ENCODE data around the gene RNF157. TPM values are rescaled to one million over a fixed set of nuclear protein-coding genes. Genes with fewer than 3 reads are reported as not detected.

Gene RNF157
- total RNA-seq, 1 donor from 2014 or later: 54.0 TPM

- no peak for TF ChIP-seq CTCF (conservative IDR thresholded peaks at IDR 0.05)
- no peak overlapping the region for H3K4me3 Mint-ChIP-seq
- peaks cover 9% of the 10 kb centered on the region for H3K4me1 Mint-ChIP-seq
- DNase-seq (ENCODE audit: low read depth, low spot score): no peak
- no peaks in the 10 kb centered on the region for H3K9me3 Mint-ChIP-seq
- H3K27ac Mint-ChIP-seq (ENCODE audit: unreplicated experiment): no peak overlapping the region
- no peaks in the 10 kb centered on the region for H3K36me3 Mint-ChIP-seq (ENCODE audit: low read depth)
- H3K27me3 Mint-ChIP-seq (ENCODE audit: low read depth): no peaks in the 10 kb centered on the region
Measured at GRCh38 chr17:76176701-76177574, 63.4 kb downstream of the RNF157 start.

- no peak for DNase-seq (ENCODE audit: low read depth, low spot score)
- Mint-ChIP-seq H3K4me3 (no peak overlapping the region), H3K4me1 (peaks cover 8% of the 10 kb centered on the region), H3K27ac (ENCODE audit: unreplicated experiment) (peak overlapping the region; percentile 78), H3K9me3 (no peaks in the 10 kb centered on the region), H3K27me3 (ENCODE audit: low read depth) (no peaks in the 10 kb centered on the region), H3K36me3 (ENCODE audit: low read depth) (no peaks in the 10 kb centered on the region)
- no peak for TF ChIP-seq CTCF (conservative IDR thresholded peaks at IDR 0.05)
Measured at GRCh38 chr17:76174037-76174436, 66.3 kb downstream of the RNF157 start.

- Mint-ChIP-seq H3K27me3 (ENCODE audit: low read depth) (no peaks in the 10 kb centered on the region), H3K9me3 (no peaks in the 10 kb centered on the region), H3K36me3 (ENCODE audit: low read depth) (peaks cover 2% of the 10 kb centered on the region), H3K4me1 (peaks cover 9% of the 10 kb centered on the region), H3K27ac (ENCODE audit: unreplicated experiment) (no peak overlapping the region), H3K4me3 (no peak overlapping the region)
- no peak for DNase-seq (ENCODE audit: low read depth, low spot score)
- TF ChIP-seq CTCF (conservative IDR thresholded peaks at IDR 0.05): no peak
Measured at GRCh38 chr17:76173474-76173873, 66.8 kb downstream of the RNF157 start.

GRCh38 chr17:76171706-76172105, 68.6 kb downstream of the RNF157 start:
- Mint-ChIP-seq H3K27me3 (ENCODE audit: low read depth) (no peaks in the 10 kb centered on the region), H3K36me3 (ENCODE audit: low read depth) (peaks cover 4% of the 10 kb centered on the region), H3K4me1 (peaks cover 25% of the 10 kb centered on the region), H3K27ac (ENCODE audit: unreplicated experiment) (no peak overlapping the region), H3K4me3 (no peak overlapping the region), H3K9me3 (no peaks in the 10 kb centered on the region)
- TF ChIP-seq CTCF (conservative IDR thresholded peaks at IDR 0.05): no peak
- DNase-seq (ENCODE audit: low read depth, low spot score): no peak

DNA sequence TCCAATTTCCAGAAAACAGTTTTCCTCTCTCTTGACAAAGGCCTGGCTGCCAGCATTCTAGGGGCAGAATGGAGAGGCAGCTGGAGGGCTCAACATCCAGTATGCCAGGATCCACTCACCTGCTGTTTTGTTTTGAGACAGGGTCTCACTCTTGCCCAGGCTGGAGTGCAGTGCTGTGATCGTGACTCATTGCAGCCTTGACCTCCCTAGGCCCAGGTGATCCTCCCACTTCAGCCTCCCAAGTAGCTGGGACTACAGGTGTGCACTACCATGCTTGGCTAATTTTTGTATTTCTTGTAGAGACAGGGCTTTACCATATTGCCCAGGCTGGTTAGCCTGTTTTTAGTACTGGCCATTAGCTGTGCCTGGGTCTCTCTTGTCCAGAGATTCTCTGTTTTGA, 70.2 kb downstream of the RNF157 start:
- no peak for DNase-seq (ENCODE audit: low read depth, low spot score)
- Mint-ChIP-seq H3K4me3 (no peak overlapping the region), H3K4me1 (peaks cover 23% of the 10 kb centered on the region), H3K27ac (ENCODE audit: unreplicated experiment) (no peak overlapping the region), H3K9me3 (no peaks in the 10 kb centered on the region), H3K36me3 (ENCODE audit: low read depth) (peaks cover 4% of the 10 kb centered on the region), H3K27me3 (ENCODE audit: low read depth) (no peaks in the 10 kb centered on the region)
- TF ChIP-seq CTCF (conservative IDR thresholded peaks at IDR 0.05): no peak
